Chondrocyte (in vitro differentiated cells): ENCODE results near the gene OTOP3. TPM values are rescaled to one million over a fixed set of nuclear protein-coding genes. Genes with fewer than 3 reads are reported as not detected.

Source experiments
- DNase-seq: peaks from one replicate; pipeline ENCODE4 v3.0.0; 2021; ENCODE audit warnings: mixed read lengths, low spot score
- H3K27ac Mint-ChIP-seq: one replicate; pipeline ENCODE4 v1.8.0; 2021; ENCODE audit warnings: mild to moderate bottlenecking, moderate library complexity, mixed read lengths; ENCODE audit not compliant: unreplicated experiment
- H3K27me3 Mint-ChIP-seq: 2 replicates; pipeline ENCODE4 v1.8.0; 2021; ENCODE audit warnings: low read depth, mixed read lengths
- H3K36me3 Mint-ChIP-seq: 2 replicates; pipeline ENCODE4 v1.8.0; 2021; ENCODE audit warnings: low read depth, mixed read lengths
- H3K4me1 Mint-ChIP-seq: 2 replicates; pipeline ENCODE4 v1.8.0; 2021; ENCODE audit warnings: low read depth, mild to moderate bottlenecking, mixed read lengths
- H3K4me3 Mint-ChIP-seq: one replicate; pipeline ENCODE4 v1.8.0; 2021; ENCODE audit warnings: mild to moderate bottlenecking, moderate library complexity, mixed read lengths; ENCODE audit not compliant: unreplicated experiment
- H3K9me3 Mint-ChIP-seq: 2 replicates; pipeline ENCODE4 v1.8.0; 2021; ENCODE audit warnings: low read depth, mixed read lengths
- CTCF ChIP-seq: fragments of 200-600 bp; sonication (generic); IDR thresholded peaks from 2 replicates; pipeline ENCODE4 v1.5.0; 2021; ENCODE audit warnings: antibody characterized with exemption, mild to moderate bottlenecking, moderate library complexity
- total RNA-seq: library from RNA; stranded (reverse); gene quantifications from 3 replicates; pipeline ENCODE4 v1.2.1, GENCODE V29; 2021

The OTOP3 gene
- total RNA-seq, 1 donor from 2014 or later: not detected

- Mint-ChIP-seq H3K36me3 (no peaks in the 10 kb centered on the region), H3K27ac (no peak overlapping the region), H3K9me3 (no peaks in the 10 kb centered on the region), H3K4me1 (no peaks in the 10 kb centered on the region), H3K27me3 (peaks cover 26% of the 10 kb centered on the region), H3K4me3 (no peak overlapping the region)
- no peak for TF ChIP-seq CTCF
- DNase-seq: no peak
These were observed 16.8 kb upstream of the OTOP3 start for GRCh38 chr17:74918906-74919305.

- Mint-ChIP-seq H3K4me3 (no peak overlapping the region), H3K36me3 (no peaks in the 10 kb centered on the region), H3K4me1 (no peaks in the 10 kb centered on the region), H3K27me3 (peaks cover 26% of the 10 kb centered on the region), H3K9me3 (no peaks in the 10 kb centered on the region), H3K27ac (no peak overlapping the region)
- peak; percentile 61 for TF ChIP-seq CTCF
- DNase-seq: no peak
These were observed 16.0 kb upstream of the OTOP3 start for GRCh38 chr17:74919440-74920305.

- H3K4me1 Mint-ChIP-seq: no peaks in the 10 kb centered on the region
- no peak for DNase-seq
- no peak for TF ChIP-seq CTCF
- H3K9me3 Mint-ChIP-seq: no peaks in the 10 kb centered on the region
- no peaks in the 10 kb centered on the region for H3K36me3 Mint-ChIP-seq
- H3K27me3 Mint-ChIP-seq: peaks cover 32% of the 10 kb centered on the region
- H3K4me3 Mint-ChIP-seq: no peak overlapping the region
- H3K27ac Mint-ChIP-seq: peak overlapping the region; percentile 45
These were observed 15.4 kb upstream of the OTOP3 start for GRCh38 chr17:74920306-74920620.

- Mint-ChIP-seq H3K9me3 (no peaks in the 10 kb centered on the region), H3K4me3 (no peak overlapping the region), H3K27me3 (peaks cover 36% of the 10 kb centered on the region), H3K4me1 (no peaks in the 10 kb centered on the region), H3K36me3 (no peaks in the 10 kb centered on the region), H3K27ac (no peak overlapping the region)
- no peak for TF ChIP-seq CTCF
- no peak for DNase-seq
These were observed 15.1 kb upstream of the OTOP3 start for GRCh38 chr17:74920642-74921025.

- no peaks in the 10 kb centered on the region for H3K36me3 Mint-ChIP-seq
- no peak for TF ChIP-seq CTCF
- peaks cover 39% of the 10 kb centered on the region for H3K27me3 Mint-ChIP-seq
- no peaks in the 10 kb centered on the region for H3K9me3 Mint-ChIP-seq
- H3K4me3 Mint-ChIP-seq: no peak overlapping the region
- no peaks in the 10 kb centered on the region for H3K4me1 Mint-ChIP-seq
- no peak for DNase-seq
- H3K27ac Mint-ChIP-seq: no peak overlapping the region
These were observed 14.5 kb upstream of the OTOP3 start for GRCh38 chr17:74921026-74921681.
